Lung (tissue), 12 donors: ENCODE measurements around the gene PRODH2. TPM values are rescaled to one million over a fixed set of nuclear protein-coding genes. Genes with fewer than 3 reads are reported as not detected.

Source experiments
- ATAC-seq: fragments of 200-7000 bp; cut with Tn5 transposase; one replicate; pipeline ENCODE4 v1.9.1; 2020; ENCODE audit warnings: moderate number of reproducible peaks; ENCODE audit not compliant: insufficient read depth, low FRiP score
- DNase-seq, 3 donors: peaks; one replicate each; pipeline ENCODE4 v3.0.0-alpha.2; 2013 to 2017
- H3K27ac ChIP-seq, 2 donors: one replicate each; pipeline ENCODE4 v1.5.1; 2013; ENCODE audit warnings: mild to moderate bottlenecking in 2 of 2, moderate library complexity in 2 of 2, control low read depth in 1 of 2, inconsistent platforms in 1 of 2, low read depth in 1 of 2, low read length in 1 of 2
- H3K27me3 ChIP-seq, 3 donors: one replicate each; pipeline ENCODE4 v1.5.1; 2013; ENCODE audit warnings: low read length in 2 of 3; ENCODE audit not compliant: control insufficient read depth in 3 of 3, insufficient read depth in 3 of 3
- H3K36me3 ChIP-seq, 4 donors: one replicate each; pipeline ENCODE4 v1.5.1; 2013; ENCODE audit warnings: low read length in 4 of 4, mild to moderate bottlenecking in 1 of 4, moderate library complexity in 1 of 4; ENCODE audit not compliant: control insufficient read depth in 4 of 4, insufficient read depth in 4 of 4
- H3K4me1 ChIP-seq, 5 donors: one replicate each; pipeline ENCODE4 v1.5.1; 2013; ENCODE audit warnings: low read length in 5 of 5, mild to moderate bottlenecking in 2 of 5, moderate library complexity in 1 of 5; ENCODE audit not compliant: control insufficient read depth in 5 of 5, insufficient read depth in 5 of 5
- H3K4me3 ChIP-seq: one replicate; pipeline ENCODE4 v1.5.1; 2013; ENCODE audit warnings: mild to moderate bottlenecking, control low read depth, moderate library complexity
- H3K9ac ChIP-seq, 2 donors: one replicate each; pipeline ENCODE4 v1.5.1; 2013; ENCODE audit warnings: low read length in 2 of 2, control low read depth in 1 of 2; ENCODE audit not compliant: insufficient read depth in 1 of 2
- H3K9me3 ChIP-seq, 4 donors: one replicate each; pipeline ENCODE4 v1.5.1; 2013; ENCODE audit warnings: low read length in 3 of 4, mild to moderate bottlenecking in 1 of 4, moderate library complexity in 1 of 4; ENCODE audit not compliant: control insufficient read depth in 4 of 4, insufficient read depth in 3 of 4
- CTCF ChIP-seq: IDR thresholded peaks from 2 replicates; pipeline ENCODE4 v1.5.1; 2012; ENCODE audit warnings: mild to moderate bottlenecking; ENCODE audit errors: control extremely low read depth, extremely low read depth
- WGBS, 2 donors: extraction: QIAGEN DNeasy Blood & Tissue Kit; methylation state at CpG; one replicate each; pipeline ENCODE4 v1.1.7; 2013; 5-methylcytosine and 5-hydroxymethylcytosine counted together
- polyA plus RNA-seq, 2 donors: library from polyadenylated mRNA; stranded (reverse); fragments of 200-250 nt; gene quantifications; one replicate each; pipeline ENCODE4 v1.2.1, GENCODE V29; 2013
- total RNA-seq, 2 donors: library from RNA; depleted of rRNA in 1 of 2; stranded (reverse); fragments of >200 nt in 1 of 2; gene quantifications; one replicate each; pipeline ENCODE4 v1.2.1, GENCODE V29; 2014 to 2021
- donor health status: control.
- donor health status: control.
- donor health status: Bipolar disorder and iron deficiency.
- donor health status: healthy.
- donor health status: DM: yes; HTN: yes; CAD: no.

The PRODH2 gene
- total and polyA plus RNA-seq, 4 donors = not detected

- no peak for TF ChIP-seq CTCF
- ATAC-seq = no peak
- H3K4me1 ChIP-seq = peaks cover 0 to 34% (median 14%) of the 10 kb centered on the region in 5 donors
Observed at GRCh38 chr19:35752746-35753350, 59.8 kb downstream of the PRODH2 start.

GRCh38 chr19:35751839-35752745 is 60.6 kb downstream of the PRODH2 start:
- H3K4me1 ChIP-seq = peaks cover 0 to 30% (median 12%) of the 10 kb centered on the region in 5 donors
- peaks cover 0 to 1% (median 0%) of the 10 kb centered on the region in 4 donors for H3K9me3 ChIP-seq
- peaks cover 0 to 4% (median 0%) of the 10 kb centered on the region in 3 donors for H3K27me3 ChIP-seq
- peaks cover 0 to 26% (median 12%) of the 10 kb centered on the region in 4 donors for H3K36me3 ChIP-seq
- H3K9ac ChIP-seq = no peak overlapping the region
- DNase-seq (no peak), ATAC-seq (no peak)
- WGBS, 2 donors = 91 to 94% methylated on average over 14 of the region's 14 CpGs
- peak overlapping the region in 1 of 2 donors; percentile 32 for H3K27ac ChIP-seq
- no peak for TF ChIP-seq CTCF
- H3K4me3 ChIP-seq = no peak overlapping the region

More at GRCh38 chr19:35752746-35753350, 59.8 kb downstream of the PRODH2 start:
- DNase-seq = no peak
- H3K9me3 ChIP-seq = peaks cover 0 to 1% (median 0%) of the 10 kb centered on the region in 4 donors
- H3K27me3 ChIP-seq = peaks cover 0 to 4% (median 0%) of the 10 kb centered on the region in 3 donors
- no peak overlapping the region for H3K9ac ChIP-seq
- 95 to 96% methylated on average over 18 to 20 of the region's 20 CpGs for WGBS, 2 donors
- no peak overlapping the region for H3K27ac ChIP-seq
- H3K36me3 ChIP-seq = peaks cover 0 to 26% (median 10%) of the 10 kb centered on the region in 4 donors
- H3K4me3 ChIP-seq = no peak overlapping the region

GRCh38 chr19:35750167-35750566 is 62.5 kb downstream of the PRODH2 start:
- no peak overlapping the region for H3K27ac ChIP-seq

More at GRCh38 chr19:35750167-35750566, 62.5 kb downstream of the PRODH2 start:
- peaks cover 0 to 26% (median 12%) of the 10 kb centered on the region in 4 donors for H3K36me3 ChIP-seq
- ATAC-seq (no peak), DNase-seq (no peak)
- peaks cover 0 to 1% (median 0%) of the 10 kb centered on the region in 4 donors for H3K9me3 ChIP-seq
- no peak for TF ChIP-seq CTCF
- WGBS, 2 donors = 82 to 90% methylated on average over 5 of the region's 5 CpGs
- no peak overlapping the region for H3K4me3 ChIP-seq
- peaks cover 0 to 23% (median 8%) of the 10 kb centered on the region in 5 donors for H3K4me1 ChIP-seq
- peaks cover 0 to 3% (median 0%) of the 10 kb centered on the region in 3 donors for H3K27me3 ChIP-seq
- H3K9ac ChIP-seq = no peak overlapping the region

Other genes starting within 250 kb of the PRODH2 start
- not detected for gene ATP4A, start 249.2 kb downstream of the PRODH2 start, total RNA-seq
- gene ATP4A, start 249.2 kb downstream of the PRODH2 start, polyA plus RNA-seq = under 1 TPM in 1 of 2 donors, not detected in 1; 0.01 TPM
- gene PMIS2, start 226.7 kb downstream of the PRODH2 start, total RNA-seq = not detected
- not detected for gene PMIS2, start 226.7 kb downstream of the PRODH2 start, polyA plus RNA-seq
- gene HAUS5, start 200.1 kb downstream of the PRODH2 start, total RNA-seq = 10 to 100 TPM; 13.9 to 15.8 TPM
- gene HAUS5, start 200.1 kb downstream of the PRODH2 start, polyA plus RNA-seq = 10 to 100 TPM in 1 of 2 donors, 1 to 10 TPM in 1; 6.0 to 16.5 TPM
- gene RBM42, start 183.8 kb downstream of the PRODH2 start, total RNA-seq = 10 to 100 TPM; 28.4 to 77.4 TPM
- 10 to 100 TPM; 68.6 to 84.0 TPM for gene RBM42, start 183.8 kb downstream of the PRODH2 start, polyA plus RNA-seq
- 1 to 10 TPM in 1 of 2 donors, under 1 TPM in 1; 0.31 to 1.0 TPM for gene ETV2, start 171.1 kb downstream of the PRODH2 start, total RNA-seq
- 1 to 10 TPM; 1.2 to 2.5 TPM for gene ETV2, start 171.1 kb downstream of the PRODH2 start, polyA plus RNA-seq
- 100 to 1,000 TPM; 202 to 338 TPM for gene COX6B1, start 164.5 kb downstream of the PRODH2 start, total RNA-seq
- 1,000 to 10,000 TPM in 1 of 2 donors, 100 to 1,000 TPM in 1; 679 to 1,407 TPM for gene COX6B1, start 164.5 kb downstream of the PRODH2 start, polyA plus RNA-seq
- gene UPK1A, start 146.3 kb downstream of the PRODH2 start, total RNA-seq = not detected
- gene UPK1A, start 146.3 kb downstream of the PRODH2 start, polyA plus RNA-seq = under 1 TPM in 1 of 2 donors, not detected in 1; 0.03 TPM
- under 1 TPM; 0.28 to 0.63 TPM for gene ZBTB32, start 108.3 kb downstream of the PRODH2 start, total RNA-seq
- gene ZBTB32, start 108.3 kb downstream of the PRODH2 start, polyA plus RNA-seq = under 1 TPM; 0.22 to 0.50 TPM
- 10 to 100 TPM; 24.9 to 41.0 TPM for gene KMT2B, start 94.8 kb downstream of the PRODH2 start, total RNA-seq
- gene KMT2B, start 94.8 kb downstream of the PRODH2 start, polyA plus RNA-seq = 10 to 100 TPM; 21.7 to 30.0 TPM
- 10 to 100 TPM in 1 of 2 donors, 1 to 10 TPM in 1; 3.8 to 32.3 TPM for gene IGFLR1, start 70.4 kb downstream of the PRODH2 start, total RNA-seq
- gene IGFLR1, start 70.4 kb downstream of the PRODH2 start, polyA plus RNA-seq = 10 to 100 TPM; 19.6 to 72.5 TPM
- gene U2AF1L4, start 67.4 kb downstream of the PRODH2 start, total RNA-seq = 10 to 100 TPM; 14.0 to 21.6 TPM
- 10 to 100 TPM; 13.0 to 25.5 TPM for gene U2AF1L4, start 67.4 kb downstream of the PRODH2 start, polyA plus RNA-seq
- 100 to 1,000 TPM in 1 of 2 donors, 10 to 100 TPM in 1; 36.8 to 129 TPM for gene PSENEN, start 67.2 kb downstream of the PRODH2 start, total RNA-seq
- 100 to 1,000 TPM in 1 of 2 donors, 10 to 100 TPM in 1; 84.2 to 196 TPM for gene PSENEN, start 67.2 kb downstream of the PRODH2 start, polyA plus RNA-seq
- gene LIN37, start 64.3 kb downstream of the PRODH2 start, total RNA-seq = 10 to 100 TPM in 1 of 2 donors, 1 to 10 TPM in 1; 4.4 to 11.4 TPM
- 10 to 100 TPM; 16.2 TPM for gene LIN37, start 64.3 kb downstream of the PRODH2 start, polyA plus RNA-seq
- gene HSPB6, start 55.8 kb downstream of the PRODH2 start, total RNA-seq = 10 to 100 TPM; 13.2 to 44.8 TPM
- gene HSPB6, start 55.8 kb downstream of the PRODH2 start, polyA plus RNA-seq = 10 to 100 TPM; 22.5 to 26.4 TPM
- 10 to 100 TPM; 10.5 to 32.2 TPM for gene PROSER3, start 54.7 kb downstream of the PRODH2 start, total RNA-seq
- 10 to 100 TPM; 10.0 to 13.6 TPM for gene PROSER3, start 54.7 kb downstream of the PRODH2 start, polyA plus RNA-seq
- gene ARHGAP33, start 37.3 kb downstream of the PRODH2 start, total RNA-seq = 10 to 100 TPM; 16.2 to 16.6 TPM
- 1 to 10 TPM; 3.1 to 8.2 TPM for gene ARHGAP33, start 37.3 kb downstream of the PRODH2 start, polyA plus RNA-seq
- under 1 TPM in 1 of 2 donors, not detected in 1; 0.23 TPM for gene NPHS1, start 39.7 kb upstream of the PRODH2 start, total RNA-seq
- gene NPHS1, start 39.7 kb upstream of the PRODH2 start, polyA plus RNA-seq = under 1 TPM in 1 of 2 donors, not detected in 1; 0.02 TPM
- 1 to 10 TPM in 1 of 2 donors, not detected in 1; 1.2 TPM for gene KIRREL2, start 44.1 kb upstream of the PRODH2 start, total RNA-seq
- gene KIRREL2, start 44.1 kb upstream of the PRODH2 start, polyA plus RNA-seq = under 1 TPM; 0.04 to 0.10 TPM
- gene APLP1, start 55.7 kb upstream of the PRODH2 start, total RNA-seq = 1 to 10 TPM; 1.7 to 2.3 TPM
- 1 to 10 TPM in 1 of 2 donors, under 1 TPM in 1; 0.94 to 6.5 TPM for gene APLP1, start 55.7 kb upstream of the PRODH2 start, polyA plus RNA-seq
- gene NFKBID, start 87.7 kb upstream of the PRODH2 start, total RNA-seq = 10 to 100 TPM; 12.6 to 25.3 TPM
- gene NFKBID, start 87.7 kb upstream of the PRODH2 start, polyA plus RNA-seq = 10 to 100 TPM; 14.7 to 18.1 TPM
- 10 to 100 TPM in 1 of 2 donors, 1 to 10 TPM in 1; 5.4 to 33.2 TPM for gene HCST, start 89.7 kb upstream of the PRODH2 start, total RNA-seq
- gene HCST, start 89.7 kb upstream of the PRODH2 start, polyA plus RNA-seq = 100 to 1,000 TPM in 1 of 2 donors, 10 to 100 TPM in 1; 89.1 to 118 TPM
- 100 to 1,000 TPM in 1 of 2 donors, 10 to 100 TPM in 1; 17.0 to 282 TPM for gene TYROBP, start 95.5 kb upstream of the PRODH2 start, total RNA-seq
- gene TYROBP, start 95.5 kb upstream of the PRODH2 start, polyA plus RNA-seq = 1,000 to 10,000 TPM in 1 of 2 donors, 100 to 1,000 TPM in 1; 552 to 1,276 TPM
- 10 to 100 TPM in 1 of 2 donors, 1 to 10 TPM in 1; 3.6 to 14.0 TPM for gene LRFN3, start 123.5 kb upstream of the PRODH2 start, total RNA-seq
- 1 to 10 TPM; 6.2 to 8.9 TPM for gene LRFN3, start 123.5 kb upstream of the PRODH2 start, polyA plus RNA-seq
- gene SDHAF1, start 182.3 kb upstream of the PRODH2 start, total RNA-seq = 10 to 100 TPM; 11.4 to 19.7 TPM
- gene SDHAF1, start 182.3 kb upstream of the PRODH2 start, polyA plus RNA-seq = 10 to 100 TPM; 18.6 to 25.8 TPM
- gene SYNE4, start 196.0 kb upstream of the PRODH2 start, total RNA-seq = 10 to 100 TPM in 1 of 2 donors, 1 to 10 TPM in 1; 8.0 to 13.6 TPM
- 10 to 100 TPM in 1 of 2 donors, 1 to 10 TPM in 1; 9.5 to 19.2 TPM for gene SYNE4, start 196.0 kb upstream of the PRODH2 start, polyA plus RNA-seq
- gene ALKBH6, start 201.4 kb upstream of the PRODH2 start, total RNA-seq = 10 to 100 TPM; 13.3 to 24.5 TPM
- 10 to 100 TPM; 23.1 to 30.1 TPM for gene ALKBH6, start 201.4 kb upstream of the PRODH2 start, polyA plus RNA-seq
- gene CLIP3, start 220.0 kb upstream of the PRODH2 start, total RNA-seq = 10 to 100 TPM in 1 of 2 donors, 1 to 10 TPM in 1; 8.1 to 17.6 TPM
- 1 to 10 TPM; 1.6 to 2.5 TPM for gene CLIP3, start 220.0 kb upstream of the PRODH2 start, polyA plus RNA-seq
- gene THAP8, start 241.4 kb upstream of the PRODH2 start, total RNA-seq = 1 to 10 TPM; 4.1 to 5.5 TPM
- 1 to 10 TPM; 5.6 to 6.4 TPM for gene THAP8, start 241.4 kb upstream of the PRODH2 start, polyA plus RNA-seq
- 1 to 10 TPM; 2.1 to 2.2 TPM for gene WDR62, start 242.1 kb upstream of the PRODH2 start, total RNA-seq
- 1 to 10 TPM in 1 of 2 donors, under 1 TPM in 1; 0.86 to 1.3 TPM for gene WDR62, start 242.1 kb upstream of the PRODH2 start, polyA plus RNA-seq